Measurements from ENCODE around the gene PIK3R3.

GRCh38 chr1:45994423-45994822 is 138.0 kb downstream of the PIK3R3 start:
- TF ChIP-seq, protein P1, sequence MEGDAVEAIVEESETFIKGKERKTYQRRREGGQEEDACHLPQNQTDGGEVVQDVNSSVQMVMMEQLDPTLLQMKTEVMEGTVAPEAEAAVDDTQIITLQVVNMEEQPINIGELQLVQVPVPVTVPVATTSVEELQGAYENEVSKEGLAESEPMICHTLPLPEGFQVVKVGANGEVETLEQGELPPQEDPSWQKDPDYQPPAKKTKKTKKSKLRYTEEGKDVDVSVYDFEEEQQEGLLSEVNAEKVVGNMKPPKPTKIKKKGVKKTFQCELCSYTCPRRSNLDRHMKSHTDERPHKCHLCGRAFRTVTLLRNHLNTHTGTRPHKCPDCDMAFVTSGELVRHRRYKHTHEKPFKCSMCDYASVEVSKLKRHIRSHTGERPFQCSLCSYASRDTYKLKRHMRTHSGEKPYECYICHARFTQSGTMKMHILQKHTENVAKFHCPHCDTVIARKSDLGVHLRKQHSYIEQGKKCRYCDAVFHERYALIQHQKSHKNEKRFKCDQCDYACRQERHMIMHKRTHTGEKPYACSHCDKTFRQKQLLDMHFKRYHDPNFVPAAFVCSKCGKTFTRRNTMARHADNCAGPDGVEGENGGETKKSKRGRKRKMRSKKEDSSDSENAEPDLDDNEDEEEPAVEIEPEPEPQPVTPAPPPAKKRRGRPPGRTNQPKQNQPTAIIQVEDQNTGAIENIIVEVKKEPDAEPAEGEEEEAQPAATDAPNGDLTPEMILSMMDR (IDR thresholded peaks at IDR 0.05): no peak
- TF ChIP-seq, protein P2, sequence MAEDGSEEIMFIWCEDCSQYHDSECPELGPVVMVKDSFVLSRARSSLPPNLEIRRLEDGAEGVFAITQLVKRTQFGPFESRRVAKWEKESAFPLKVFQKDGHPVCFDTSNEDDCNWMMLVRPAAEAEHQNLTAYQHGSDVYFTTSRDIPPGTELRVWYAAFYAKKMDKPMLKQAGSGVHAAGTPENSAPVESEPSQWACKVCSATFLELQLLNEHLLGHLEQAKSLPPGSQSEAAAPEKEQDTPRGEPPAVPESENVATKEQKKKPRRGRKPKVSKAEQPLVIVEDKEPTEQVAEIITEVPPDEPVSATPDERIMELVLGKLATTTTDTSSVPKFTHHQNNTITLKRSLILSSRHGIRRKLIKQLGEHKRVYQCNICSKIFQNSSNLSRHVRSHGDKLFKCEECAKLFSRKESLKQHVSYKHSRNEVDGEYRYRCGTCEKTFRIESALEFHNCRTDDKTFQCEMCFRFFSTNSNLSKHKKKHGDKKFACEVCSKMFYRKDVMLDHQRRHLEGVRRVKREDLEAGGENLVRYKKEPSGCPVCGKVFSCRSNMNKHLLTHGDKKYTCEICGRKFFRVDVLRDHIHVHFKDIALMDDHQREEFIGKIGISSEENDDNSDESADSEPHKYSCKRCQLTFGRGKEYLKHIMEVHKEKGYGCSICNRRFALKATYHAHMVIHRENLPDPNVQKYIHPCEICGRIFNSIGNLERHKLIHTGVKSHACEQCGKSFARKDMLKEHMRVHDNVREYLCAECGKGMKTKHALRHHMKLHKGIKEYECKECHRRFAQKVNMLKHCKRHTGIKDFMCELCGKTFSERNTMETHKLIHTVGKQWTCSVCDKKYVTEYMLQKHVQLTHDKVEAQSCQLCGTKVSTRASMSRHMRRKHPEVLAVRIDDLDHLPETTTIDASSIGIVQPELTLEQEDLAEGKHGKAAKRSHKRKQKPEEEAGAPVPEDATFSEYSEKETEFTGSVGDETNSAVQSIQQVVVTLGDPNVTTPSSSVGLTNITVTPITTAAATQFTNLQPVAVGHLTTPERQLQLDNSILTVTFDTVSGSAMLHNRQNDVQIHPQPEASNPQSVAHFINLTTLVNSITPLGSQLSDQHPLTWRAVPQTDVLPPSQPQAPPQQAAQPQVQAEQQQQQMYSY (CRISPR knock-in tag; IDR thresholded peaks at IDR 0.05): no peak
- TF ChIP-seq, protein P3, sequence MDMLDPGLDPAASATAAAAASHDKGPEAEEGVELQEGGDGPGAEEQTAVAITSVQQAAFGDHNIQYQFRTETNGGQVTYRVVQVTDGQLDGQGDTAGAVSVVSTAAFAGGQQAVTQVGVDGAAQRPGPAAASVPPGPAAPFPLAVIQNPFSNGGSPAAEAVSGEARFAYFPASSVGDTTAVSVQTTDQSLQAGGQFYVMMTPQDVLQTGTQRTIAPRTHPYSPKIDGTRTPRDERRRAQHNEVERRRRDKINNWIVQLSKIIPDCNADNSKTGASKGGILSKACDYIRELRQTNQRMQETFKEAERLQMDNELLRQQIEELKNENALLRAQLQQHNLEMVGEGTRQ (CRISPR knock-in tag; IDR thresholded peaks at IDR 0.05): no peak
- TF ChIP-seq ELF4 (CRISPR knock-in tag; IDR thresholded peaks at IDR 0.05; ENCODE audit: low read depth): no peak
- TF ChIP-seq AFF4 (CRISPR knock-in tag; IDR thresholded peaks at IDR 0.05; ENCODE audit: borderline replicate concordance): no peak
- TF ChIP-seq, protein P4, sequence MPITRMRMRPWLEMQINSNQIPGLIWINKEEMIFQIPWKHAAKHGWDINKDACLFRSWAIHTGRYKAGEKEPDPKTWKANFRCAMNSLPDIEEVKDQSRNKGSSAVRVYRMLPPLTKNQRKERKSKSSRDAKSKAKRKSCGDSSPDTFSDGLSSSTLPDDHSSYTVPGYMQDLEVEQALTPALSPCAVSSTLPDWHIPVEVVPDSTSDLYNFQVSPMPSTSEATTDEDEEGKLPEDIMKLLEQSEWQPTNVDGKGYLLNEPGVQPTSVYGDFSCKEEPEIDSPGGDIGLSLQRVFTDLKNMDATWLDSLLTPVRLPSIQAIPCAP (CRISPR knock-in tag; IDR thresholded peaks at IDR 0.05): no peak
- TF ChIP-seq RORB (CRISPR knock-in tag; IDR thresholded peaks at IDR 0.05): no peak
- TF ChIP-seq CREB1 (CRISPR knock-in tag; IDR thresholded peaks at IDR 0.05): no peak
- no peak for TF ChIP-seq NR3C1 (CRISPR knock-in tag; conservative IDR thresholded peaks at IDR 0.05; ENCODE audit: low read depth)

All from WTC11 (cell line).